NCI-H69 (cell line): Measurements from ENCODE around the gene FUT3.
A peak's percentile ranks its signal among the peaks of the same experiment; 100 is the strongest.
"Not testable (repeated sequence)": the region's sequence is repeated elsewhere in the genome, so short reads cannot be mapped to it uniquely, and the experiment has no call there.

Experiments
- DNase-seq: peaks from one replicate; lab custom pipeline; 2025; lab: John Stamatoyannopoulos, UW

Gene FUT3

GRCh38 chr19:5881543-5882299 lies 30.5 kb upstream of the FUT3 start:
- DNase-seq, result peak; percentile 99

DNA sequence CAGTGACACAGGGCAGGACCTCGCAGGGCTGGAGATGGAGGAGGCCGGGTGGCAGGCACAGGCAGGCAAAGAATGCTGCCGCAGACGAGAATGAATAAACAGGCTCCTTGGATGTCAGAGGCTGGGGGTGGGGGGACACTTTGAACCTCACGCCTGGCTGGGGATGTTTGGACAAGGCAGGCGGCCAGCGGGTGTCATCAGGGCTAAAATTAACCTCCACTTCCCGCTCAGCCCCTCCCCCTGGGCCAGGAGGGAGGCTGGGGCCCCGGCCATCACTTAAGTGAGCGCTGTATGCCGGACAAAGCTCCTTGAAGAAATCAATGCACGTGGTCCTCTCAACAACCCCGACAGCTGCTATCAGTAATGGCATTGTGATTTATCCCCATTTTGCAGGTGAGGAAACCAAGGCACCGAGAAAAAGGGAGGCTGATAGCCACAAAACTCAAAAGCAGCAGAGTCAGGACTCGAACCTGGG lies 29.4 kb upstream of the FUT3 start:
- DNase-seq, result peak; percentile 98

DNA sequence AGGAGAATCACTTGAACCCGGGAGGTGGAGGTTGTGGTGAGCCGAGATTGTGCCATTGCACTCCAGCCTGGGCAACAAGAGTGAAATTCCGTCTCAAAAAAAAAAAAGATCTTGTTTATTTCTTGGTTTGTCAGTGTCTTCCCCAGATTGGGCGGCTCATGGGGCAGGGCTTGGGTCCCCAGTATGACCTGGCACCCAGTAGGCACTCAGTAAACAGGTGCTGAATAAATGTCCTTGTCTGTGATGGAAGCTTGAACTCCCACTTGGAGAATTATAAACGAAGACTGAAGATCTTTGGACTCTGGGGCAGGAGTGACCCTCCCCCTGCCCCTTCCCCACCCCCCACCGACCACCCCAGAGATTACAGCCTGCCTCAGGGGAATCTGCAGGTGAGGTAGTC lies 28.9 kb upstream of the FUT3 start:
- DNase-seq, result no peak

- peak; percentile 81 for DNase-seq
These were observed 26.6 kb upstream of the FUT3 start for GRCh38 chr19:5877882-5878281.

DNA sequence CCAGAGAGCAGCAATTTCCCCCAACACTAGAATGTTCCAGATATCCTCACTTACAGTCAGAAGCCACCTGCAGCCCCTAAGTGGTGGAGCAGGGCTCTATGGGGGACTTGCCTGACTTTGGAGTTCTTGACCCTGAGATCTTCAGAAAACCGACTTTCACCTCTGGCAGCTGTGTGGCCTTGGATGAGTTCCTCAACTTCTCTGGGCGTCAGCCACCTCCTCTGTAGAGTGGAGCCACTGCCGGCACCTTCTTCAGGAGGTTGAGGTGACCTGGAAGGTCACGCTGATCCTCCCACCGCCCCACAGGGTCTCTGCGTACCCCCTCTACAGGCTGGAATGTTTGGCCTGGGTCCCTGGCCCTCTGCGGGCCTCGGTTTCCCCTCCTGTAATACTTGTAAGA lies 26.2 kb upstream of the FUT3 start:
- DNase-seq, result peak; percentile 65

DNA sequence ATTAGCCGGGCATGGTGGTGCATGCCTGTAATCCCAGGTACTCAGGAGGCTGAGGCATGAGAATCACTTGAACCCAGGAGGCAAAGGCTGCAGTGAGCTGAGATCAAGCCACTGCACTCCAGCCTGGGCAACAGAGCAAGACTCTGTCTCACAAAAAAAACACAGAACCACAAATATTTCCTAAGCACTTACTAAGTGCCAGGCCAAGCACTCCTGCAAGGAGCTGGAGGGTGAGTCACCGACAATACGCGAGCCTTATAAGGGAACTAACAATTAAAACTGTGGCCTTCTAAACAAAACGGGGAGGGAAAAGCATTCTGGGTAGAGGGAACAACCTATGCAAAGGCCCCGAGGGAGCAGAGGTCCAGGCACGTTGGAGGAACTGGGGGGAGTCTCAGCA lies 23.2 kb upstream of the FUT3 start:
- DNase-seq, result not testable (repeated sequence)

DNA sequence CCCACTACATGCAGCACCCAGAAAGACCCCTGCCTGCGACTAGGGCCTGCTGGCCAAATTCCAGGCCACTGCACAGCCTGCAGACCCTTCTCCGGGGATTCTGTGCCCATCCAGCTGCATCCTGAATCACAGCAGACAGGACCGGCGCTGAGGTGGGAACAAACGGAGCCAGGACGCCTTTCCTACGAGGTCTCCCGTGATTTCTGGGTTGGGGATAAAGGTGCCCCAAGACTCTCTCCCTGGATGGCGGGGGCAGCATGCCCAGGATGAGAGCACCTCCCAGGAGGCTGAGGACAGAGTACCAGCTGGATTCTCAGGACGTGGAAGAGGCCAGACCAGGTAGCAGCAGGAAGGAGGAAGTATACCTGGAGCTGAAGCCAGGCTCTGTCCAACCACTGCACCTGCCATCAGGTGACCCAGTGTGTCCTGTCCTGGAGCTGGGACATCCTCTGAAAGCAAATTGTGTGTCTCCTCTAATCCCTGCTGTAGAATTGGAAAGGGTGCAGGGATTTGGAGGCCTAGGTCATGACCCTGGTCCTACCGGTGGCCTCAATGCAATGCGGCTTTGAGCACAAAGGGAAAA lies 22.5 kb upstream of the FUT3 start:
- DNase-seq, result no peak

DNA sequence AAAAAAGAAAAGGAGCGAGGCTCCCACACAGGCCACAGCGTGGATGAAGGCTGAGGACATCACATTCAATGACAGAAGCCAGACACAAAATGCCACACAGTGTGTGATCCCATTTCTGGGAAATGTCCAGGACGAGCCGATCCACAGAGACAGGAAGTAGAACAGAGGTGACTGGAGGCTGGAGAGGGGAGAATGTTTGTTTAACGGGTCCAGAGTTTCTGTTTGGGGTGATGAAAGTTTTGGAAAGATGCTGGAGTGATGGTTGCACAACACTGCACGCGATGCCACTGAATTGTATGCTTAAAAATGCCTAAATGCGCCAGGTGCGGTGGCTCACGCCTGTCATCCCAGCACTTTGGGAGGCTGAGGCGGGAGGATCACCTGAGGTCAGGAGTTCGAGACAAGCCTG lies 19.7 kb upstream of the FUT3 start:
- DNase-seq, result no peak

- peak; percentile 71 for DNase-seq
These were observed 16.2 kb upstream of the FUT3 start for GRCh38 chr19:5867201-5868136.

DNA sequence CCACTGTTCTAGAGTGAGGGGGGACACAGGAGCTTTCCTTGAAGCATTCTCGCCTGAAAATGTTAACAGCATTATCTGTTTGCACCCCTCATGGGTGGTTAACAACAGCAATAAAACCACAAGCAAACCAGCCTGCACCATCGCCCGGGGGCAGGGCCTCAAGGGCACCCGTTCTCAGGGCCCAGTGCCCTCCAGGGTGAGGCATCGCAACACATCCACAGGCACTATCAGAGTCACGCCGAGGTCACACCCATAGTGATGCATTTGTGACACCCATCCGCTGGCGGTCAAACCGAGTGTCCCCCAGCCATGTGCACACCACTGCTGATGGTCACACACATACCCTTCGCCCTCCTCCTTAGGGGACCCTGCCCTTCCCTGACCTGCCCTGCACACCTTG lies 14.5 kb upstream of the FUT3 start:
- DNase-seq, result no peak

DNA sequence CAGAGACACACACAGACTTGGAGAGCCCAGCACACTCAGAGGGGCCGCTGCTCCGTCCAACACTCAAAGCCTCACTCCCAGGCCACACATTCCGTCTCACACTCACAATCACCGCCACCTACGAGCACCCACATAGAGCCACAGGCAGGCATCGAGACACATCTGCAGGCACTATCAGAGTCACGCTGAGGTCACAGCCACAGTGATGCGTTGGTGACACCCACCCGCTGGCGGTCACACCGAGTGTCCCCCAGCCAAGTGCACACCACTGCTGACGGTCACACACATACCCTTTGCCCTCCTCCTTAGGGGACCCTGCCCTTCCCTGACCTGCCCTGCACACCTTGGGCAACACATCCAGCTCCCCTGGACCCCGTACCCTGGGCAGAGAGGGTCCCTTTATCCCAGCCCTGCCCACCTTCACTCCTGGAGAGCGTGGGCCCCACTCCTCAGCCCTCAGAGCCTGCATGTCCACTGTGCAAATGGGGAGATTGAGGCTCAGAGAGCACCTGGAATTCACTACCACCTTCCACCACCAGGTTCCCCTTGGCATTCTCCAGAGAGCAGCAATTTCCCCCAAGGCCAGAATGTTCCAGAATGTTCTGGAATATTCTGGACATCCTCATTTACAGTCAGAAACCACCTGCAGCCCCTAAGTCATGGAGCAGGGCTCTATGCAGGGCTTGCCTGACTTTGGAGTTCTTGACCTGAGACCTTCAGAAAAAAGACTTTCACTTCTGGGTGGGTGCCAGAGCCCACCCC lies 13.7 kb upstream of the FUT3 start:
- no peak for DNase-seq

- no peak for DNase-seq
These were observed 12.9 kb upstream of the FUT3 start for GRCh38 chr19:5864013-5864720.

DNA sequence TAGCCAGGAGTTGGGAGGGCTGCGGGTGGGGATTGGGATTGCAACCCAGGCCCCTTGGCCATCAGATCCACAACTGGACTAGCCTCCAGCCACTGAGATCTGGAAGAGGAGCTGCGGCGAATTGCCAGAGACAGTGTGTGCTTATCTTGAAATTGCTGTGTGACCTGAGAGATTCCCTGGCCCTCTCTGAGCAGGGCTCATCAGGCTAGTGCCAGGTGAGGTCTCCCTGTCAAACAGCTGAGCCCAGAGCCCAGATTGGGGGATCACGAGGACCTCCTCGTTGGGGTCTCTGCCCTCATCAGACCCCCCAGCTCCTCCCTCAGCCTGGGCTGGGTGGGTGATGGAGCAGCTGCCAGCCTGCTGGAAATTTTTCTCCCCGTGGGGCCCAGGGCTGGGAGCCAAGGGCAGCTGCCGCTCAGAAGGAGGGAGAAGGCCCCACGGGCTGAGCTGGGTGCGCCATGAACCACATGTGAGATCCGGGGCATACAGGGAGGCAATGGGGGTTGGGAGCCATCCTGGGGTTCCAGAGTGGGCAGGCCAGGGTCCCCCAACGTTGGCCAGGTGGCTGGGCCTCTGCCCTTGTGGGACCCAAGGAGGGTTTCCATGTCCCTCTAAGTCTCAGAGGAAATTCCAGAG lies 11.9 kb upstream of the FUT3 start:
- peak; percentile 32 for DNase-seq

- DNase-seq, result no peak
These were observed 6.2 kb upstream of the FUT3 start for GRCh38 chr19:5857203-5858081.

DNA sequence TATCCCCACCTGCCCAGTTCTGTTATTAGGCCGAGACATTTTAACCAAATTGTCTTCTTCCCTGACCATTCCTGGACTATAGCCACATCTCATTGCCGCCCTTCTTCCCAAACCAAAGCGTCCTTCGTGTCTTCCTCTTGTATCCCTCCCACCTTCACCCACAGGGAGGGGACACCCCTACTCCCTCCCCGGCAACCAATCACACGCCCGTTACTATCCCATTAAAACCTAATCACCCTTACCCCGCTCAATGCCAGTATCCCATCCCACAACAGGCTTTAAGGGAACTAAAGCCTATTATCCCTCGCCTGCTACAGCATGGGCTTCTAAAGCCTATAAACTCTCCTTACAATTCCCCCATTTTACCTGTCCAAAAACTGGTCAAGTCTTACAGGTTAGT lies 3.9 kb upstream of the FUT3 start:
- not testable (repeated sequence) for DNase-seq

GRCh38 chr19:5854121-5854520 lies 2.9 kb upstream of the FUT3 start:
- DNase-seq, result not testable (repeated sequence)

- DNase-seq, result peak; percentile 85
These were observed 431 bp downstream of the FUT3 start for GRCh38 chr19:5850743-5851293.

DNA sequence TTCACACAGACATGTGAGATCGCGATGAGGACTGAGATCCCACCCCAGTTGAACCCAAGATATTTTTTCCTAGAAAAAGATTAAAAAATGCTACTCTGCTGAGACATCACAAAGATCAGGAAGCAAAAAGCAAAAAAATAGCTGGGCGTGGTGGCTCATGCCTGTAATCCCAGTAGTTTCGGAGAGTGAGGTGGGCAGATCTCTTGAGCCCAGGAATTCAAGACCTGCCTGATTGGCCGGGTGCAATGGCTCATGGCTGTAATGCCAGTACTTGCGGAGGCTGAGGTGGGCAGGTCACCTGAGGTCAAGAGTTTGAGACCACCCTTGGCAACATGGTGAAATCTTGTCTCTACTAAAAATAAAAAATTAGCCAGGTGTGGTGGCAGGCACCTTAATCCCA lies 1.1 kb downstream of the FUT3 start:
- no peak for DNase-seq

DNA sequence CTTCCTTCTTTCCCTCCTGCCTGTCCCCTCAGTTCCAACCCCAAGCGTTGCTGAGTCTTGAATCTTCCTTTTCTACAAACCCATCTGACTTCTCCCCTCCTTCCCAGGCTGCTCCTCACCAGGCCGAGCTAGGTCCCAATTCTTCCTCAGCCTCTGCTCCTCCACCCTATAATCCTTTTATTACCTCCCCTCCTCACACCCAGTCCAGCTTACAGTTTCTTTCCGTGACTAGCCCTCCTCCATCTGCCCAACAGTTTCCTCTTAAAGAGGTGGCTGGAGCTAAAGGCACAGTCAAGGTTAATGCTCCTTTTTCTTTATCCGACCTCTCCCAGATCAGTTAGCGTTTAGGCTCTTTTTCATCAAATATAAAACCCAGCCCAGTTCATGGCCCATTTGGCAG lies 2.6 kb downstream of the FUT3 start:
- DNase-seq, result peak; percentile 69
